GM18508 (cell line): ENCODE results near the gene VPS72.
"Not testable (repeated sequence)": the region's sequence is repeated elsewhere in the genome, so short reads cannot be mapped to it uniquely, and the experiment has no call there.

ENCODE experiments used
- ATAC-seq: cut with Tn5 transposase; IDR thresholded peaks from one replicate; pipeline ENCODE4 v1.9.1; 2021; ENCODE audit warnings: moderate number of reproducible peaks; ENCODE audit not compliant: insufficient read depth, unreplicated experiment

Gene VPS72, protein sequence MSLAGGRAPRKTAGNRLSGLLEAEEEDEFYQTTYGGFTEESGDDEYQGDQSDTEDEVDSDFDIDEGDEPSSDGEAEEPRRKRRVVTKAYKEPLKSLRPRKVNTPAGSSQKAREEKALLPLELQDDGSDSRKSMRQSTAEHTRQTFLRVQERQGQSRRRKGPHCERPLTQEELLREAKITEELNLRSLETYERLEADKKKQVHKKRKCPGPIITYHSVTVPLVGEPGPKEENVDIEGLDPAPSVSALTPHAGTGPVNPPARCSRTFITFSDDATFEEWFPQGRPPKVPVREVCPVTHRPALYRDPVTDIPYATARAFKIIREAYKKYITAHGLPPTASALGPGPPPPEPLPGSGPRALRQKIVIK

DNA sequence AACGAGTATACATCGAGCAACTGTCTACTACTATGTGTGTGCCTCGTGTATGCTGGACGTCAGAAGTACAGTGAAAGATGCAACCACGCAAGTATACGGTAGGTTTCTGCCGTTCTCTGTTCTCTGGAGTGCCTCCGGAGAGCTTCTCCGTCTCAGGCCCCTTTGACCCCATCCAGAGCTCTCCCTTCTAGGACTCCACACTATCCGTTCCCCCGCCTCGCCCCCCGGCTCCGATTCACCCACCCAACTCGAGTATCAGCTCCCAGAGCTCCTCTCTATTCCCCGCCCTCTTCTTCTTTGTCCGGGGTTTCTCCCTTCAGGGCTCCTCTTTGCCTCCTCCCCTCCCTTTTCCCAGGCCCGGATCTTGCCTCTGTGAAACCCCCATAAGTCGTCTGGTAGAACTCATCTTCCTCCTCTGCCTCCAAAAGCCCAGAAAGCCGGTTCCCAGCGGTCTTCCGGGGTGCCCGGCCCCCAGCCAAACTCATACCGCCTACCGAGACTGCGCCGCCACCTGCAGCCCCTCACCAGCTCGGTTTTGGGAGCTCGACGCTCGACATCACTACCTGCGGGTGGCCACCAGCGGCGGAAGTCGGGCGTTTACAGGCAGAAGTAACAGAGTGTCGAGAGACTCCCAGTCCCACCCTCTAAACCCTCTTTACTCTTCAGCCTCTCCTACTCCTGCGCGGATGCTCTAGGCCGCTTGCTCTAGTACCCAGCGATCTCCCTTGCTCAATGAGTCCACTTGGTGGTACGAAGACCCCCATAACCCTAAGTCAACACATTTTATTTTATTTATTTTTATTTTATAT, at the start of gene VPS72:
Gene VPS72, minus strand, starts transcription at position 561 of the 809 bp plus-strand sequence. Its CDS starts 76 bp downstream, at position 485.
- ATAC-seq: peak; percentile 67

DNA sequence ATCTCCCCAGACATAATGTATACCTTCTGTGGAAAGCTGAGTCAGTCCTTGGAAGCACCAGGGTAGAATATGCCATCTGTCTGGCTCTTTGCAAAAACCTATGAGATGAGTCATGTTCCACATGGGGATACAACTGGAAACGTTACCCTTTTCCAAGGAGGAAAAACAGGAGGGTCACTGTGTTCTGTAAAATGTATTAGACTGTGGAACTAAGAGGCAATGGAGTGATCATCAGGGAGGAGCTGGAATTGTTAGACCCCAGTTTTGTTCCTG, 48.4 kb upstream of the VPS72 start:
- ATAC-seq: no peak

DNA sequence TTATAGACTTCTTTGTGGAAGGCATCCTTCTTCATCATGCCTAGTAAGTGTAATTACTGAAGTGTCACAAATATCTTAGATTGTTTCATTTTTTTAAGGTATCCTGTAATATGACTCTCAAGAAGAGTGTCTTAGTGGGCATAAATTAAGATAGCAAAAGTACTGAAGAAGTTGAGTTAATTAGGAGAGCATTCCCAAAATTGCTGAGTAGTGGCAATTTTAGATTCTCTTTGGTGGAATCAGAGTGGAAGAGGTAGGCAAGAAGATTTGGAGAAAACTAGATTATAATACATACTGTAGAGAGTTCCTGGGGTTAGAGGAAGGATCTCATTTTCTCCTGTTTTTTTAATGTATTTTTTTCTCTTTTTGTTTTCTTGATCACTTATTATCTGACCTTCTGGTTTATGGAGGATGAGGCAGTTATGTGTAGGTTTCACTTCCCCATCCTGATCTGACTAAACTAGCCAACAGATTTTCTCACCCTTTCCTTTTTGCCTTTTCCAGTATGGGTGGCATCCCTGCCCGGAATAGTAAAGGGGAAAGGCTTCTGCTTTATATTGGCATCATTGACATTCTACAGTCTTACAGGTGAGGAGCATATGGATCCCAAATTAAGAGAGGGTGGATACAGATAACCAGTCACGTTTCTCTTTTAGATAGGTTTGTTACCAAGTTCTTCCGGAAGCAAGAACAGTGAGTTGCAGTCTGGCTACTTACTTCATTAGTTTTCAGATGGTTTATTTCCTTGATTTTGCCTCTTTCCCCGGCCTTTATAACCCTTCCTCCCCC, 47.9 kb upstream of the VPS72 start:
- ATAC-seq: no peak

DNA sequence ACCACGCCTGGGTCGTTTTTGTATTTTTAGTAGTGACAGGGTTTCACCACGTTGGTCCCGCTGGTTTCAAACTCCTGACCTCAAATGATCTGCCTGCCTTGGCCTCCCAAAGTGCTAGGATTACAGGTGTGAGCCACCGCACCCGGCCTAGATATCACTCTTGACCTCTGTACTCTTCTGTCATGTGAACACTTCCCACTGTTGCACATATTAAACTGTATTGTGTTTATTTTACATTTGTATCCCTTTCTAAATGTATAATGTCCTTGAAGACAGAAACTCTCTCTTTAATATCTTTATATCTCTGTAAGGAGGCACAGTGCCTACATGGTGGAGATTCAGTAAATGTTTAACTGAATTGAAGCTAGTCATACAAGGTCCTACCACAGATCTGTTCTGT, 45.2 kb upstream of the VPS72 start:
- ATAC-seq: no peak

DNA sequence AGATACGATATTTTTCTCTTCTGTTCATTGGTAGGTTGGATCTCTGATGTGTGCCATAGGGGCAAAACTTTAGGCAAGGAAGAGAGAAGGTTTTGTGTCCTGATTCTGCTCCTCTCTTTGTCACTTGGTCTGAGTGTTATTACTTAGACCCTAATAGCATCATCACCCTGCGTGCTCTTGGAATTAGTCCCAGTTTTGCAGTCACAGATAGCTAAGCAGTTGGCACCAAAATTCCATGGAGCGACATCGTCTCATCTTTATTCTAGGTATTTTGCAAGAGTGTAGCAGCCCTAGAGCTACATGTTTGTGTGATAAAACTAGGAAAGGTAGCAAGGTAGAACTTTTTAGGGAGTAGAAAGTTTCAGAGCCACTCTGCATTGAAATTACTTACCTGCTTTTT, 32.1 kb upstream of the VPS72 start:
- no peak for ATAC-seq

DNA sequence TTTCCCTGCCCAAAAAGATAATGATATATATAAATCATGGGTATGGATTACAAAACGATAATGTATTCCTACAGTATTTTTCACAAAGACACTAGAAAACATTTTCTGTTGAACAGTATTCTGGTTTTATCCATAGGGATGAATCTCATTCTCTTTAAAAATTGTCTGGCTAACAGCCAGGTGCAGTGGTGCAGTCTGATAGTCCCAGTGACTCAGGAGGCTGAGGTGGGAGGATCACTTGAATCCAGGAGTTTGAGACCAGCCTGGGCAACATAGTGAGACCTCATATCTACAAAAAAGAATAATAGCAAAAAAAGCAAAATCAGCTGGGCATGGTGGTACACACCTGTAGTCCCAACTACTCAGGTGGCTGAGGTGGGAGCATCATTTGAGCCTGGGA, 31.6 kb upstream of the VPS72 start:
- ATAC-seq: no peak

DNA sequence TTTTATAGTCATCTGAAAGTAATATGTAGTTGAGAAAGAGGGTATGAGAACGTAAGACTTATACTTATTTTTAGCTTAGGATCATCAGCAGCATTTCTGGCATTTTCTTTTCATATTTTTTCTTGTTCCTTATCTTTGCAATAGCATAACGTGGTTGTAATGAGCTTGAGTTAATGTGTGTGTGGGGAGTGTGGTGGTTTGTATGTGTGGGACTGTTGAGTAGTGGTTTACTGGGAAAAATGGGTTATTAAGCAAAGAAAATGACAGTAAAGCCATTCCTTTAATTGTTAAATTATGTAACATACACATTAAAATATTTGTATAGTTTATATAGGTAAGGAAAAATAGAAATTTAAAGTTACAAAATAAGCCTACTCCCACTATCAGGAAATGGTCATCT, 23.6 kb upstream of the VPS72 start:
- no peak for ATAC-seq

DNA sequence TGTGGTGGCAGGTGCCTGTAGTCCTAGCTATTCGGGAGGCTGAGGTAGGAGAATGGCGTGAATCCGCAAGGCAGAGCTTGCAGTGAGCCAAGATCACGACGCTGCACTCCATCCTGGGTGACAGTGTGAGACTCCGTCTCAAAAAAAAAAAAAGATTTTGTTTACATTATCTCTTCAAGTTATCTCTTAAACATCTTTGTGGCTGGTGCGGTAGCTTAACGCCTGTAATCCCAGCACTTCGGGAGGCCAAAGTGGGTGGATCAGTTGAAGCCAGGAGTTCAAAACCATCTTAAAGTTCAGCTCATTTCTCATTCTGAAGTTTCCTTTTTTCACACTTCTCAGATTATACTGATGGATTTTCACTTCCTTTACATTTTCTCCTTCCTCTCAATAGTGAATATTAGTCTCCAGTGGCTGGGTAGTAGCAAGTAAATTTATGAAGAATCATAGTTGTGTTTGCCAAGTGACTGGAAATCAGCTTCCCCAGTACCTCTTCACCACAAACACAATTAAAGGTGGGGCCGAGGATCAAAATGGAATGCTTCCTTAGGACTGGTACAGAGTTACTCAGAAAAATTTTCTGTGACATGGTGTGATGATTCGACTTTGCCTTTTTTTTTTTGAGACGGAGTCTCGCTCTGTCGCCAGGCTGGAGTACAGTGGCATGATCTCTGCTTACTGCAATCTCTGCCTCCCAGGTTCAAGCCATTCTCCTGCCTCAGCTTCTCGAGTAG, 22.1 kb upstream of the VPS72 start:
- no peak for ATAC-seq

DNA sequence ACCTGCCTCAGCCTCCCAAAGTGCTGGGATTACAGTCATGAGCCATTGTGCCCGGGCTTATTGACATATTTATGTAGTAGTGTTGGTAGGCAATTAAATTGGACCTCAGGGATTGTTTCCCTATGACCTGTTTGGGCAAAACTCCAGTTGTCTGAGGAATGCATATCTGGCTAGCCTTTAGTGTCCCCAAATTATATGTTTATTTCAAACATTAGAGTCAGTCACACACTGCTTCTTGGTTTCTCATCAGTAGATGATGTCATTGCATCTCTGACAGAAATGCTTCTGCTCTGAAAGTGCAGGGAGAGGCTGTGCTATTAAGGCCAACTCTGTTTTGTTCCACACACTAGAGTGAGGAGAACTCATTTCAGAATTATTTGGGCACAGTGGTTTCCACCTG, 20.8 kb upstream of the VPS72 start:
- no peak for ATAC-seq

DNA sequence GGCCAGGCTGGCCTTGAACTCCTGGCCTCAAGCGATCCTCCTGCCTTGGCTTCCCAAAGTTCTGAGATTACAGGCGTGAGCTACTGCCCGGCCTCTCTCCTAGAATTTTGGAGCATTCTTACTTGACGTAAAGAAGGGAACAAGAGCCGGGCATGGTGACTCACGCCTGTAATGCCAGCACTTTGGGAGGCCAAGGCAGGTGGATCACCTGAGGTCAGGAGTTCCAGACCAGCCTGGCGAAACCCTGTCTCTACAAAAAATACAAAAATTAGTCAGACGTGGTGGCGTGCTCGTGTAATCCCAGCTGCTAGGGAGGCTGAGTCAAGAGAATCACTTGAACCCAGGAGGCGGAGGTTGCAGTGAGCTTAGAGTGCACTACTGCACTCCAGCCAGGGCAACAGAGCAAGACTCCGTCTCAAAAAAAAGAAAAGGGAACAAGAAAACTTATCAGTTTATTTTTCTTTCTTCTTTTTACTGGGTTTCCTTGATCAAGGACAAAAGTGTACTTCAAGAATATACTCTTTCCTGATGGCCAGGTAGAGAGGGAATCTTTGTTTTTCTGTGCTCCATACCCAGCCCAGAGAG, 15.5 kb upstream of the VPS72 start:
- ATAC-seq: not testable (repeated sequence)

DNA sequence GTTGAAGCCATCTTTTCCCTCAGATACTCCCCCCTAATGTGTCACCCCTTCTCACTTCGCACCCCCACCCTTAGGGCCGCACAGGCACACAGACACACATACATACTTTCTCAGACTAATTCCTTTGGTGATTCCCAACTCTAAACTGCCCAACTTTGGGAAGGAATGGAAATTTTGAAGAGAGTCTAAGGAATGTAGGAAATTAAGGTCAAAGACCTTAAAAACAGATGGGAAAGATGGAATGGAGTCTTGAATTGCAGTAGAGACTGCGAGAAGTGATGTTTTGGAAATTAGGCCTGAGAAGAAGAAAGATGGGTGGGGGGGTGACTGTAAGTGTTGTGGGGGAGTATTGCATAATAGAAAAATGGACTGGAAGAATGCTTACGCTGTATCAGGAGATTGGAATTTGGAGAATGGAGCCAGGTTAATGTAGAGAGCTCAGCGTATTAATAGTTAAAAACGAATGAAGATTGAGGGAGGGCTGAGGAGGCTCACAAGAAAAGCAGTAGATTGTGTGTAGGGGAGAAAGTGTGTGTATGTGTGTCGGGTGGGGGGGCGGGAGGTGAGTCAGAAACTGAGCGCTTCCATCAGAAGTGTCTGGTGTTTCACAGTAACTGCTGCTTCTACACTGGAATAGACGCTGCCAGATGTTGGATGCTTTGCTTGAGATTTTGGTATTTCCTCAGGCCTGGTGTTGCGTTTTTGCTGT, 10.0 kb upstream of the VPS72 start:
- no peak for ATAC-seq

DNA sequence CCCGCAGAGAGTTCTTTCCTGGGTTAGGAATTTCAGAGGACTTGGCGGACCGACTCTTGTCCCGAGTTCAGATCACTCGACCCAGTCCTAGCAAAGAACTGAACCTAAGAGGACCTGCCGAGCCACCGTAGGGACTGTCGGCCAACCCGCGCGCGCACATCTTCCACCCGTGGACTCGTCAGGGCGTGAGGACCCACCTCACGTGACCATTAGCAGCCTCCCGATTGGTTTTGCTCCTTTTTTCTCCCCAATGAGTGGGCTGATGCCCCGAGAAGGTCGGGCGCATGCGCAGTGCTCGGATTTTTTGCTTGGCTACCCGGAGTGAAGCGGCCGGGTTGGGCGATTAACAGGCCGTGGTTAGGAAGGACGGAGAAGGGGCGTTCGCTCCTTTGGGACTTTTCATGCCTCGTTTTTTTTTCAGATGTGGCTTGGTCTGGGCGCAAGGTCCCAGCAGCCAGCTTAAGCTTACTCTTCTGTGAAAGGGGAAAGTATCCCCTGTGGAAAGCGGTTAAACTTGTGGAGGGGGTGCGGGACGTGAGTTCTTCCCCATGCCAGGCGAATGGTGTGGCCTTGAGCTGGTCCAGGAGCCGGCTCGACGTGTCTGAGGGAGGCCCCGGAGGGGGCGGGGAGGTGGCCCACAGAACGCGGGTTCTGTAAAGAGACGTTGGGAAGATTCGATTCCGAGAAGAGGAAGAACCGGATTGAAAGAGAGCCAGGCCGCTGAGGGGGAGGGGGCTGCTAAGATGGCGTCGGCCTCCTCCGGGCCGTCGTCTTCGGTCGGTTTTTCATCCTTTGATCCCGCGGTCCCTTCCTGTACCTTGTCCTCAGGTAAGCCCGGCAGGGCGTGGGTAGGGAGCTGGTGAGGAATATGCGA, 8.5 kb upstream of the VPS72 start, which contains the start of gene PIP5K1A:
Gene PIP5K1A, plus strand, starts transcription at position 299 of the 874 bp plus-strand sequence. Its CDS starts 445 bp downstream, at position 744.
- ATAC-seq: peak; percentile 63

DNA sequence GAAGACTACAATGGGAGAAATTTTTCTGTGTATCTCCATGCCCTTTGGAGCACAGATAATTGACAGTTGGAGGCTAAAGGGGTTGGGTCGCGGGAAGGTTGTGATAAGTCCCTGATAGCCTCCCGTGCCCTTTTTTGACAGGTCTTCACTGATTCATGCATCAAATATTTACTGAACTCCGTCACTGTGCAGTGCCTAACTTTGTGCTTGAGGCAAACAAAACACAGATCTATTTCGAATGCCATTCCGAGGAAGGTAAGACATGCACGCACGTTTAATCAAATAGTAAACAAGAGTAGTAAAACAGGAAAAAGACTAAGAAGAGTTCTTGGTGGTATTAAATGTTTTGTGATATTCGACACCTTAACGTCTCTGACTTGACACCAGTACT, 7.9 kb upstream of the VPS72 start:
- ATAC-seq: no peak

DNA sequence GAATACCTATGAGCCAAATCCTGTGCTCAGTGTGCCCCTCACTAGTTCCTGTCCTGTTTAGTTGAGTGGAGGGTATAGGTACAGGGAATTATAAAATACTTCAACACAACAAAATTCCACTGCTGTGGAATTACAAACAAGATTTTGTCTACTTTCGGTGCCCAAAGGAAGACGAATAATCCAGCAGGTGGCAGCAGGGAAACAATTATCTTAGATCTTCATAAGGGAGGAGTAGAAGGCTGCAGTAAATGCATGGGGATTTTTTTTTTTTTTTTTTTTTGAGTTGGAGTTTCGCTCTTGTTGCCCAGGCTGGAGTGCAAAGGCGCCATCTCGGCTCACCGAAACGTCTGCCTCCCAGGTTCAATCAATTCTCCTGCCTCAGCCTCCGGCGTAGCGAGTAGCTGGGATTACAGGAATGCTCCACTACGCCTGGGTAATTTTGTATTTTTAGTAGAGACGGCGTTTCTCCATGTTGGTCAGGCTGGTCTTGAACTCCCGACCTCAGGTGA, 6.3 kb upstream of the VPS72 start:
- ATAC-seq: no peak

DNA sequence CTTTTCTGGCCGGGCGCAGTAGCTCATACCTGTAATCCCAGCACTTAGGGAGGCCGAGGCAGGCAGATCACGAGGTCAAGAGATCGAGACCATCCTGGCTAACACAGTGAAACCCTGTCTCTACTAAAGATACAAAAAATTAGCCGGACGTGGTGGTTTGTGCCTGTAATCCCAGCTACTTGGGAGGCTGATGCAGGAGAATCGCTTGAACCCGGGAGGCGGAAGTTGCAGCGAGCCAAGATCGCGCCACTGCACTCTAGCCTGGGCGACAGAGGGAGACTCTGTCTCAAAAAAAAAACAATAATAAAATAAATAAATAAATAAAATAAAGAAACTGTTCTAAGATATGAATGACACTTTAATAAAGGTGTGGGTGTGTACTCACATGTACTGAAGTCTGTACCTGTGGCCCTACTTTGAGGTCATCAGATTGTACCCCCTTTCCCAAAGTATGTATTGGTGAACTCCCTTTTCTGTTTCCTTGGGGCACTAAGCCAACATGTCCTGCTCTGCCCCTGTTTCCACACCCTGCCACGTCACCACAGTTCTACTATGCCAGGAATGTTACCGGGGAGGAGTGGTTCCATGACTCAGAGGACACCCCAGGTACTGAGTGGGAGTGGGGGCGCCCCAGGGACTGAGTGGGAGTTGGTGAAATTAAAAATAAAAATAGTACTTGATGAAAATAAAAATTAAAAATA, 5.0 kb upstream of the VPS72 start:
- ATAC-seq: not testable (repeated sequence)

DNA sequence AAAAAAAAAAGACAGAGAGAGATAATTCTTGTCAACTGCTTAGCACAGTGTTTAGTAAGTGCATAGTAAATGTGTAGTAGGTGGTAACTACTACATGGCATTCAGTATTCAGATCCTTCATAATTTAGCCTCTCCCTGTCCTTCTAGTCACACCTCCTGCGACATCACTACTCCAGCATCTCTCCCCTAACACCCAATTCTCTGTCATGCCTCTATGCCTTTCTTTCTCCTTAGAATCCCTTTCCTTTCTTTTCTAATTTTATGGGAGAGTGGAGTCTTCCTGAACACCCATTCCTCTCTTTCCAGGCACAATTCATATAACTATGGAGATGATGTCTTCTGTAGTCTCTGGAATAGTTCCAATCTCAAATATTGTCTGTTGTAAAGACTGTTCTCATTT, 3.9 kb upstream of the VPS72 start:
- ATAC-seq: no peak

DNA sequence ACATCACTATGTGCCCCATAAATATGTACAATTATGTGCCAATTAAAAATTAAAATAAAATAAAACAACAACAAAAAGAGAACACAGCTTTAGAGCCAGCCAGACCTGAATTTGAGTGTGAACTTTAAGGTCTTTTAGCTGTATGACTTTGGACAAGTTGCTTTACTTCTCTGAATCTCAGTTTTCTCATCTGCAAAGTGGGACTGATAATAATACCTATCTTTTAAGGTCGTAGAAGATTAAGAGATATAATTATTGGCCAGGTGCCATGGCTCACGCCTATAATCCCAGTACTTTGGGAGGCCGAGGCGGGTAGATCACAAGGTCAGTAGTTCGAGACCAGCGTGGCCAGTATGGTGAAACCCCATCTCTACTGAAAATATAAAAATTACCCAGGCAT, 3.3 kb upstream of the VPS72 start:
- no peak for ATAC-seq

DNA sequence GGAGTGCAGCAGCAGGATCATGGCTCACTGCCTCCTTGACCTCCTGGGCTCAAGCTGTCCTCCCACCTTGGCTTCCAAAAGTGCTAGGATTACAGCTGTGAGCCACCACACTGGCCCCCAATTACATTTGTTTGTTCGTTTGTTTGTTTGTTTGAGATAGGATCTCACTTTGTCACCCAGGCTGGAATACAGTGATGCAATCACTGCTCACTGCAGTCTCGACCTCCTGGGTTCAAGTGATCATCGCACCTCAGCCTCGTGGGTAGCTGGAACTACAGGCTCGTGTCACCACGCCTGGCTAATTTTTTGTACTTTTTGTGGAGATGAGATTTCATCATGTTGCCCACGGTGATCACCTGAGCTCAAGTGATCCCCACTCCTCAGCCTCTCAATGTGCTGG, 2.0 kb upstream of the VPS72 start:
- ATAC-seq: no peak
